GM18951 (cell line): ENCODE data around the gene ADCY10.

Experiments
- POLR2A ChIP-seq: IDR thresholded peaks from 4 replicates; pipeline ENCODE4 v1.6.1; 2011; ENCODE audit warnings: mild to moderate bottlenecking; ENCODE audit not compliant: insufficient read length, insufficient read depth; ENCODE audit errors: extremely low read depth
- in situ Hi-C: fragments of 300-500 bp; cut with MboI; formaldehyde crosslinking; loops from one replicate; pipeline ENCODE4 v1.12.0; 2022; ENCODE audit warnings: low sequenced_read_pairs, mixed read lengths, inconsistent platforms; ENCODE audit not compliant: unreplicated experiment

The ADCY10 gene

GRCh38 chr1:167923324-167924056, 9.6 kb upstream of the ADCY10 start:
- no peak for TF ChIP-seq POLR2A
- in situ Hi-C loops, result no loop called here

- in situ Hi-C loops, result no loop called here
- TF ChIP-seq POLR2A, result no peak
Observed at GRCh38 chr1:167922611-167923074, 8.7 kb upstream of the ADCY10 start.

DNA sequence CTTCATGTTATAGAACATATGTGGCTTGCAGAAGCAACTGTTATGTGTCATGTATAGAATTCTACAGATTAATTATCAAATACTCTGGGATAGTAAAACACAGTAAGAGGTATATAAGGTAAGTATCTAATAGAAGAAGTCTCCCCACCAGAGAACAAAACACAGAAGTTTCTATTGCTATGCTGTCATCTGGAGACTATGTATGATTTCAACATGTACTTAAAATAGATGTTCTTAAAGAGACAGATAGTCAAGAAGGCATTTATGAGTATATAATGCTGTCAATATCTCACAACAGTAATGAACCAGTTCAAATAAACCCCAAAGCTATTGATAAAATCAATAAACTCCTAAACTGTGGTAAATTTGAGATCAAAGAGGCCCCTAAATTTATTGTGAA, 8.1 kb upstream of the ADCY10 start:
- TF ChIP-seq POLR2A, result no peak
- in situ Hi-C loops, result no loop called here

DNA sequence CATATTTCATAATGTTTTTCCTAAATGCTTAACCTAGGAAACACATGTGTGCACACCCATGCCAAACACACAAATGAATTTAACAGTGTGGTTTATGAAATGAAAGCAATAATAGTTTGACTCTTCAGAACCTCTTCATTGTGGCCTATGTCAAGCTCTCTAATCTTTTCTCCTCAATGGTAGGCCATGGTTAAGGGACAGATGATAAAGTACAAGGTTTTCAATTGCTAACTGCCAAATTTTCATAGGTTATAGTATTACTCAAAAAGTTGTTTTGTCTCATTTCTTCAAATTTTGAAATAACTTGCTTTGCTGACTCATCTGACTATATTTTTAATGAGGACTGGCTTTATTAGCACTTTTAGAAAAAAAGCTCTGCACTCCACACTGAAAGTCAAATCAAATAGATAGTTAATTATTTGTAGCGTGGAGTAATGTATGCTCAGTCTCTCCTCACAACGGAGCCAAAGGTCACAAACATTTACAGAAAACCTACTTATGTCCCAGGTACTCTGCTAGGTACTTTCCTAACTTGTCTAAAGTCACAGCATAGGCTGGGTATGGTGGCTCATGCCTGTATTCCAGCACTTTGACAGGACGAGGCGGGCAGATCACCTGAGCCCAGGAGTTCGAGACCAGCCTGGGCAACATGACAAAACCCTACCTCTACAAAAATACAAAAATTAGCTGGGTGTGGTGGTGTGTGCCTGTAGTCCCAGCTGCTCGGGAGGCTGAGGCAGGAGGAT, 3.0 kb upstream of the ADCY10 start:
- TF ChIP-seq POLR2A, result no peak
- in situ Hi-C loops, result no loop called here

GRCh38 chr1:167915569-167915968, 1.6 kb upstream of the ADCY10 start:
- TF ChIP-seq POLR2A, result no peak
- in situ Hi-C loops, result no loop called here

GRCh38 chr1:167912294-167912693, 1.6 kb downstream of the ADCY10 start:
- in situ Hi-C loops, result no loop called here
- no peak for TF ChIP-seq POLR2A

DNA sequence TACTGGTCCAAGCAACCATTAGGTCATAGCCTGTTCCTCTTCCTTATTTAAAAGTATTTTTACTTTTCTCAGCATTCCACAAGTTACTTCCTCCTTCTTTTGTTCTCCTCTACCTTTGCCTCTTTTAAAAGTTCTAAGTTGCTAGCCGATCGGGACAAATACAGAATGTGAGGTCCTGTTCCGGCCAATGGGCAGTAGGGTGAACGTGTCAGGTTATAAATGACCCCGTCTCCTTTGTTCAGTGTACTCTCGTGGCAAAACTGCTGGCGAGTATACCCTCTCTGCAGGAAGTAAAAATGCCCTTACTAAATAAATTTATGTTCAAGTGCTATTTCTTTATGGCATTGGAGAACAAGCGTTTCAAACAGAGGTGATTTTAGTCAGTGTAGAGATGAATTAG, 2.5 kb downstream of the ADCY10 start:
- TF ChIP-seq POLR2A, result no peak
- in situ Hi-C loops, result no loop called here

DNA sequence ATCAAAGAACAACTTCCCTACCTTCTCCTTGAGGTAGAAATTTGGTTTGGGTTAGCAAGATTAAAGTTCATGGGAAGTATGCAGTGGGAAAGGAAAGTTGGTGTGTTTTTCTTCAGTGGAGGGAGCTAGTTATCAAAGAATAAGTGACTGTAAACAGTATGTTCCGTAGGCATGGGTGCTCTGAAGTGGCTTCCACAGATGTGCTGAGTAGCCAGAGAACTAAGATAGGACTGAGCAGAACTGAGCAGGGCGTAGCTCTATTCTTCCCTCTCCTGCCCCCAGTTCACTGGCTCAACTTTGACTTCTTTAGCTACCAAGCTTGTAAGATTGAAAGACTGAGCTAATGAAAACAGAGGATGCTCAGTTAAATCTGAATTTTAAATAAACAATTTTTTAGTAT, 3.4 kb downstream of the ADCY10 start:
- TF ChIP-seq POLR2A, result no peak
- in situ Hi-C loops, result no loop called here

DNA sequence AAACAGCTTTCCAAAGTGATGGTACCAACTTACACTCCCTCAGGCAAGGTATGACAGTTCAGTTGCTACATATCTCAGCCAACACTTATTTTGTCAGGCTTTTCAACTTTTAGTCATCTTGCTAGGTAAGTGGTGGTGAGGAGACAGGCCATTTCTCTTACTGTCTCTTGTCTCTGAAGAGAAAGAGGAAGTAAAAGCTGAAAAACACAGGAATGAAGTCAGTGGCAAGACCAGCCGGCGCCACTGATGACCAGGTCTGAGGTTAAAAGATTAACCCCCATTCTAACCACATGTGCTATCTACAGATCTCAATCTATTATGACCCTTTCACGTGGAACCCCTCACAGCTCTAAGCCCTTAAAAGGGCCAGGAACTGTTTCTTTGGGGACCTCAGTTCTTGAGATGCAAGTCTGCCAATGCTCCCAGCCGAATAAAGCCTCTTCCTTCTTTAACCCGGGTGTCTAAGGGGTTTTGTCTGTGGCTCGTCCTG, 4.2 kb downstream of the ADCY10 start:
- TF ChIP-seq POLR2A, result no peak
- in situ Hi-C loops, result no loop called here

DNA sequence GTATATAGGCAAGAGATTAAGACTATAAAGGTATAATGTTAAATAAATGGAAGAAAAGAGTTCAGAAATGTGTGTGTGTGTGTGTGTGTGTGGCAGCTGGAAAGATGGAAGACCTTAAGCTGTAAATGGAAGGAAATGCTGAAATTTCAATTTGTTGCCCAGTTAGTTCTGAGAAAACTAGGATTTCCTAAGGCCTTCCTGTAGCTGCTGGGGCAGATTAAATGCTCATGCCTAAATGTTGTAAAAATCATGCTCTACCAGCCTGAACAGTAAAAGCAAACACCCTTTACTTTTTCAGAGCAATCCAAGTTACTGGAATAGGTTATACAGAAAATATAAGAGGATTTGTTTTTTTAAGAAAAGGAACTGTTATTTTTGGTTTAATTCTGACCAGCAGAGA, 8.3 kb downstream of the ADCY10 start:
- in situ Hi-C loops, result no loop called here
- TF ChIP-seq POLR2A, result no peak

DNA sequence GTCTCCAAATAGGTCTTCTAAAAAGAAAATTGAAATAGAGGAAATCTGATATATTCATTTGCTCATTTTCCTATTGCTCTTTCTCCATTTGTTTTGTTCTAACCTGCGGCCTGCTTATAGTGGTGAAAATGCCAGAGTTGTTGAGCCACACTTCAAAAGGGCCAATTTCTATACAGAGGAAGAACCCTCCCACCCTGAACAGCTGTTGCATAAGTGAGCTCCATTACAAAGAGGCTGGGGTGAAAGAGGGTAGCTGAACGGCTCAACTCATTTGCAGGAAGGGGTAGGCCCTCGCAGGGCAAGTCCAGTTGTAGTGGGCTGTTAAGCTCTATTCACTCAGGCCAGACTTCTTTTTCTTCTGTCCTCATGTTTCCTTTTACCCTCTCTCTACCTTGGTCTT, 8.8 kb downstream of the ADCY10 start:
- in situ Hi-C loops, result no loop called here
- TF ChIP-seq POLR2A, result no peak

- in situ Hi-C loops, result no loop called here
- no peak for TF ChIP-seq POLR2A
Observed at GRCh38 chr1:167904652-167905130, 9.2 kb downstream of the ADCY10 start.

- in situ Hi-C loops, result no loop called here
- TF ChIP-seq POLR2A, result no peak
Observed at GRCh38 chr1:167900907-167901306, 13.0 kb downstream of the ADCY10 start.

GRCh38 chr1:167899253-167899681, 14.7 kb downstream of the ADCY10 start:
- in situ Hi-C loops, result no loop called here
- no peak for TF ChIP-seq POLR2A
